ENCODE data around the gene B3GNT8.

DNA sequence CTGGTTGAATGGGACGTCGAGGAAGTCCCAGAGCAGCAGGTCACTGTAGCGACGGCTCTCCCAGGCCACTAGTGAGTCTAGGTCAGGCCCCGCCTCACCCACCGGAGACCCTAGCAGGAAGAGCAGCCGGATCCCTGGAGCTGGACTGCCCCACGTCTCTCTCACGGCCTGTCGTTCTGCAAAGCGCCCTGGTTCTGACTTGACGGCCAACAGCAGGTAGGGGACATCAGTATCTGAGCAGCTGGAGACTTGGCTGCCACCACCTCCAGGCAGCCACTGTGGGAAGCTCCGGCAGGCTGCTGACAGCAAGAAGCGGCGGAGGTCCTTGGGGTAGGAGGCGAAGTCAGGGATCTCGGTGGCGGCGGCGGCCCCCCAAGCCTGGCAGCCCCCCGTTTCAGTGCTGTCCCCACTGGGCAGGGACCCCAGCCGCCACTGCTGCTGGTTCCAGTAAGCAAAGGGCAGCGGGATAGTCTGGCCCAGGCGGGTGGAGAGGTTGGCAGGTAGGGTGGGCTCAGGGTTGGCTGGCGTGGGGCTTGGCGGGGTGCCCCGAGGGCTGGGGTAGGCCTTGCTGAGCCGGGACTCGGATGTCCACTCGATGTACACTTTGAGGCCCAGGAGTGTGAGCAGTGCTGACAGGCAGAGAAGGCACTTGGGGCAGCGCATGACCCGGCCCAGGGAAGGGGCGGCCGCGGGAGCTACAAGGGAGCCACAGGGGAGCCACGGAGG lies 895 bp downstream of the B3GNT8 start:
- no peak for TF ChIP-seq CEBPB (IDR thresholded peaks at IDR 0.05; ENCODE audit: low read depth)
- TF ChIP-seq TCF7L2 (IDR thresholded peaks at IDR 0.05; ENCODE audit: borderline replicate concordance, extremely low read depth, insufficient read depth, insufficient read length) = no peak
- TF ChIP-seq, protein P1, sequence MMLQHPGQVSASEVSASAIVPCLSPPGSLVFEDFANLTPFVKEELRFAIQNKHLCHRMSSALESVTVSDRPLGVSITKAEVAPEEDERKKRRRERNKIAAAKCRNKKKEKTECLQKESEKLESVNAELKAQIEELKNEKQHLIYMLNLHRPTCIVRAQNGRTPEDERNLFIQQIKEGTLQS (IDR thresholded peaks at IDR 0.05) = no peak
- TF ChIP-seq POLR2A (IDR thresholded peaks at IDR 0.05; ENCODE audit: borderline replicate concordance, extremely low read depth, insufficient read depth, insufficient read length) = no peak
- TF ChIP-seq, protein P2, sequence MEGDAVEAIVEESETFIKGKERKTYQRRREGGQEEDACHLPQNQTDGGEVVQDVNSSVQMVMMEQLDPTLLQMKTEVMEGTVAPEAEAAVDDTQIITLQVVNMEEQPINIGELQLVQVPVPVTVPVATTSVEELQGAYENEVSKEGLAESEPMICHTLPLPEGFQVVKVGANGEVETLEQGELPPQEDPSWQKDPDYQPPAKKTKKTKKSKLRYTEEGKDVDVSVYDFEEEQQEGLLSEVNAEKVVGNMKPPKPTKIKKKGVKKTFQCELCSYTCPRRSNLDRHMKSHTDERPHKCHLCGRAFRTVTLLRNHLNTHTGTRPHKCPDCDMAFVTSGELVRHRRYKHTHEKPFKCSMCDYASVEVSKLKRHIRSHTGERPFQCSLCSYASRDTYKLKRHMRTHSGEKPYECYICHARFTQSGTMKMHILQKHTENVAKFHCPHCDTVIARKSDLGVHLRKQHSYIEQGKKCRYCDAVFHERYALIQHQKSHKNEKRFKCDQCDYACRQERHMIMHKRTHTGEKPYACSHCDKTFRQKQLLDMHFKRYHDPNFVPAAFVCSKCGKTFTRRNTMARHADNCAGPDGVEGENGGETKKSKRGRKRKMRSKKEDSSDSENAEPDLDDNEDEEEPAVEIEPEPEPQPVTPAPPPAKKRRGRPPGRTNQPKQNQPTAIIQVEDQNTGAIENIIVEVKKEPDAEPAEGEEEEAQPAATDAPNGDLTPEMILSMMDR (IDR thresholded peaks at IDR 0.05 in 2 of 3, conservative IDR thresholded peaks at IDR 0.05 in 1 of 3; ENCODE audit: borderline replicate concordance in 1 of 3, insufficient read depth in 1 of 3, low read depth in 2 of 3, low read length in 2 of 3) = no peak
- no peak for TF ChIP-seq EZH2 (IDR thresholded peaks at IDR 0.05)
- no peak for TF ChIP-seq RAD21 (IDR thresholded peaks at IDR 0.05; ENCODE audit: low read depth)
- TF ChIP-seq YY1 (IDR thresholded peaks at IDR 0.05; ENCODE audit: extremely low read depth, insufficient replicate concordance, low read depth, low read length) = no peak
- no peak for TF ChIP-seq POLR2AphosphoS5 (IDR thresholded peaks at IDR 0.05; ENCODE audit: low read depth, low read length)
- TF ChIP-seq, protein P3, sequence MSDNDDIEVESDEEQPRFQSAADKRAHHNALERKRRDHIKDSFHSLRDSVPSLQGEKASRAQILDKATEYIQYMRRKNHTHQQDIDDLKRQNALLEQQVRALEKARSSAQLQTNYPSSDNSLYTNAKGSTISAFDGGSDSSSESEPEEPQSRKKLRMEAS (IDR thresholded peaks at IDR 0.05) = no peak

All from HCT116 (cell line).